ENCODE results near the gene COA3. TPM values are rescaled to one million over a fixed set of nuclear protein-coding genes. Genes with fewer than 3 reads are reported as not detected.

The COA3 gene
- total RNA-seq, 1 experiment from 2014 or later: 54.2 TPM

DNA sequence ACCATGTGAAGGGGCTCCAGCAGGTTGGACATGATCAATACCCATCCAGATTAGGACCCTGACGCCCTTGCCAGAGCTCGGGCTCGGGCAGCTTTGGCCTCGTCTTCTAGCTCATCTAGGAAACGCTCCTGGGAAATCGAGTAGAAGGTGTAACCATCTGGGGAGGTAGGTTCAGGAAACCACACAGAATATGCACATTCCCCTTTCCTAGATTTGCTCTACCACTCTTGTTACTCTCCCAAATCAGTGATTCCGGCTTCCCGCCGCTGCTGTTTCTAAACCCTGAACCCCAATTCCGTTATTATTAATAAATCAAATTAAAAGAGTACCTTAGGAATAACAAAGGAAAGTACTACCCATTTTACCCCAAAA lies 507 bp downstream of the COA3 start:
- no peak overlapping the region for H3K27ac Mint-ChIP-seq
- H3K9me3 Mint-ChIP-seq: peaks cover 6% of the 10 kb centered on the region
- POLR2A ChIA-PET: interaction anchor here (0.6 to 1.3 kb wide), 3 partner anchors 17 to 76 kb away, joined by 3 to 5 read pairs (median 3); partner anchors contain the start of genes VPS25 and WNK4
- H3K4me3 Mint-ChIP-seq: peak overlapping the region; percentile 94
- peaks cover 6% of the 10 kb centered on the region; the same call in 1 of the 2 replicates for H3K4me1 Mint-ChIP-seq
- no peak for DNase-seq (ENCODE audit: low spot score)
- TF ChIP-seq, protein P1, sequence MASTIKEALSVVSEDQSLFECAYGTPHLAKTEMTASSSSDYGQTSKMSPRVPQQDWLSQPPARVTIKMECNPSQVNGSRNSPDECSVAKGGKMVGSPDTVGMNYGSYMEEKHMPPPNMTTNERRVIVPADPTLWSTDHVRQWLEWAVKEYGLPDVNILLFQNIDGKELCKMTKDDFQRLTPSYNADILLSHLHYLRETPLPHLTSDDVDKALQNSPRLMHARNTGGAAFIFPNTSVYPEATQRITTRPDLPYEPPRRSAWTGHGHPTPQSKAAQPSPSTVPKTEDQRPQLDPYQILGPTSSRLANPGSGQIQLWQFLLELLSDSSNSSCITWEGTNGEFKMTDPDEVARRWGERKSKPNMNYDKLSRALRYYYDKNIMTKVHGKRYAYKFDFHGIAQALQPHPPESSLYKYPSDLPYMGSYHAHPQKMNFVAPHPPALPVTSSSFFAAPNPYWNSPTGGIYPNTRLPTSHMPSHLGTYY (CRISPR knock-in tag; IDR thresholded peaks at IDR 0.05): no peak
- TF ChIP-seq FOXJ3 (CRISPR knock-in tag; IDR thresholded peaks at IDR 0.05; ENCODE audit: borderline replicate concordance) (no peak), ZBTB21 (CRISPR knock-in tag; IDR thresholded peaks at IDR 0.05; ENCODE audit: borderline replicate concordance) (no peak), ESRRA (CRISPR knock-in tag; IDR thresholded peaks at IDR 0.05; ENCODE audit: borderline replicate concordance) (no peak), ZNF263 (CRISPR knock-in tag; IDR thresholded peaks at IDR 0.05; ENCODE audit: low read depth) (no peak), ZNF219 (CRISPR knock-in tag; IDR thresholded peaks at IDR 0.05; ENCODE audit: borderline replicate concordance) (no peak)
- TF ChIP-seq, protein P2, sequence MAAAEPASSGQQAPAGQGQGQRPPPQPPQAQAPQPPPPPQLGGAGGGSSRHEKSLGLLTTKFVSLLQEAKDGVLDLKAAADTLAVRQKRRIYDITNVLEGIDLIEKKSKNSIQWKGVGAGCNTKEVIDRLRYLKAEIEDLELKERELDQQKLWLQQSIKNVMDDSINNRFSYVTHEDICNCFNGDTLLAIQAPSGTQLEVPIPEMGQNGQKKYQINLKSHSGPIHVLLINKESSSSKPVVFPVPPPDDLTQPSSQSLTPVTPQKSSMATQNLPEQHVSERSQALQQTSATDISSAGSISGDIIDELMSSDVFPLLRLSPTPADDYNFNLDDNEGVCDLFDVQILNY (CRISPR knock-in tag; IDR thresholded peaks at IDR 0.05): no peak
- TF ChIP-seq, protein P3, sequence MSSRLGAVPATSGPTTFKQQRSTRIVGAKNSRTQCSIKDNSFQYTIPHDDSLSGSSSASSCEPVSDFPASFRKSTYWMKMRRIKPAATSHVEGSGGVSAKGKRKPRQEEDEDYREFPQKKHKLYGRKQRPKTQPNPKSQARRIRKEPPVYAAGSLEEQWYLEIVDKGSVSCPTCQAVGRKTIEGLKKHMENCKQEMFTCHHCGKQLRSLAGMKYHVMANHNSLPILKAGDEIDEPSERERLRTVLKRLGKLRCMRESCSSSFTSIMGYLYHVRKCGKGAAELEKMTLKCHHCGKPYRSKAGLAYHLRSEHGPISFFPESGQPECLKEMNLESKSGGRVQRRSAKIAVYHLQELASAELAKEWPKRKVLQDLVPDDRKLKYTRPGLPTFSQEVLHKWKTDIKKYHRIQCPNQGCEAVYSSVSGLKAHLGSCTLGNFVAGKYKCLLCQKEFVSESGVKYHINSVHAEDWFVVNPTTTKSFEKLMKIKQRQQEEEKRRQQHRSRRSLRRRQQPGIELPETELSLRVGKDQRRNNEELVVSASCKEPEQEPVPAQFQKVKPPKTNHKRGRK (CRISPR knock-in tag; IDR thresholded peaks at IDR 0.05; ENCODE audit: borderline replicate concordance): no peak
- peaks cover 29% of the 10 kb centered on the region for H3K27me3 Mint-ChIP-seq (ENCODE audit: low read depth)
- CTCF ChIA-PET: interaction anchor here (0.6 to 2.2 kb wide), 8 partner anchors 22 to 299 kb away, joined by 3 to 19 read pairs (median 4); partner anchors contain the start of genes BECN1, PLEKHH3 and RAMP2
- peaks cover 8% of the 10 kb centered on the region for H3K36me3 Mint-ChIP-seq
- no peak for ATAC-seq

DNA sequence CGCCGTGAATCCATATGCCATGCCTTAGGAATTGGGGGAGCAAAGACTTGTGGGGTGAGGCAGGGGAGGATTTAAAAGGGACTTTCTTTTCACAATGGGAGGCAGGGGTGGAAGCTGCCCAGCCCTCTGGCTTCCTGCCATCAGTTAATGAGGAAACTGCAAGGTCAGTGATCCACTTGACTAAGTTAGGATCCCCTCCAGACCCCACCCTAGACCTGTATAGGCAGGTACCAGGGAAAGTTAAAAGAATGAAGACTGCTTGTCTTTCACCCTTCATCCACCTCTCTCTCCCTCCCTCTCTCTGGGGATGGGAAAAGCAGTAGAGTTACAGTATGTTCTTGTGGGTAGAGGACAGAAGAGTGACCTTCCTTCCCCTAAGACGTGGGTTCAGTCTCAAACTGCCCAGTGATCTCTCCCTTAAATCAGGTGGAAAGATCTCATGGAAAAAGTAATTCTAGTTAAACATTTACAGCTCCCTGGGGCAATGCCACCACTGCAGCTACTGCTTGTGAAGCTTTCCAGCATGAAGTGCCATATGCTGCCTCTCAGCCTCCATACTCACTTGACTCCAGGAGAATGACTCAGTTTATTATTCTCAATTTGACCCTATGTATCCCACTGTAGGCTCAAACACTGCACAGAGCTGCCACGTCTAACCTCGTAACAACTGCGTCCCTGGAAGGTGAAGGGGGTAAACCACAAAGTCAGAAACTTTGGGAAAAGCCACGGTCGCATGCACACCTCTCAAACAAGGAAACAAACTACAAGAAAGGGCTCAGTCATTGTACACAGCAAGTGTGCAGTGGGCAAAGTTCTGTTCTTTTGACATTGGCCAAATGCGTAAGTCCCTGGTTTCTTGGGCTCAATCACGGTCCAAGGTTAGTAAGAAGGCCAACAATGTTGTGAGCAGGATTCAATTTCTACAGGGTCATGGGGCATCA lies 1.2 kb downstream of the COA3 start:
- H3K9me3 Mint-ChIP-seq: peaks cover 6% of the 10 kb centered on the region
- DNase-seq (ENCODE audit: low spot score) (no peak), ATAC-seq (no peak)
- TF ChIP-seq, protein P4, sequence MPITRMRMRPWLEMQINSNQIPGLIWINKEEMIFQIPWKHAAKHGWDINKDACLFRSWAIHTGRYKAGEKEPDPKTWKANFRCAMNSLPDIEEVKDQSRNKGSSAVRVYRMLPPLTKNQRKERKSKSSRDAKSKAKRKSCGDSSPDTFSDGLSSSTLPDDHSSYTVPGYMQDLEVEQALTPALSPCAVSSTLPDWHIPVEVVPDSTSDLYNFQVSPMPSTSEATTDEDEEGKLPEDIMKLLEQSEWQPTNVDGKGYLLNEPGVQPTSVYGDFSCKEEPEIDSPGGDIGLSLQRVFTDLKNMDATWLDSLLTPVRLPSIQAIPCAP (CRISPR knock-in tag; IDR thresholded peaks at IDR 0.05): no peak
- TF ChIP-seq, protein P5, sequence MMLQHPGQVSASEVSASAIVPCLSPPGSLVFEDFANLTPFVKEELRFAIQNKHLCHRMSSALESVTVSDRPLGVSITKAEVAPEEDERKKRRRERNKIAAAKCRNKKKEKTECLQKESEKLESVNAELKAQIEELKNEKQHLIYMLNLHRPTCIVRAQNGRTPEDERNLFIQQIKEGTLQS (CRISPR knock-in tag; conservative IDR thresholded peaks at IDR 0.05): no peak
- TF ChIP-seq, protein P6, sequence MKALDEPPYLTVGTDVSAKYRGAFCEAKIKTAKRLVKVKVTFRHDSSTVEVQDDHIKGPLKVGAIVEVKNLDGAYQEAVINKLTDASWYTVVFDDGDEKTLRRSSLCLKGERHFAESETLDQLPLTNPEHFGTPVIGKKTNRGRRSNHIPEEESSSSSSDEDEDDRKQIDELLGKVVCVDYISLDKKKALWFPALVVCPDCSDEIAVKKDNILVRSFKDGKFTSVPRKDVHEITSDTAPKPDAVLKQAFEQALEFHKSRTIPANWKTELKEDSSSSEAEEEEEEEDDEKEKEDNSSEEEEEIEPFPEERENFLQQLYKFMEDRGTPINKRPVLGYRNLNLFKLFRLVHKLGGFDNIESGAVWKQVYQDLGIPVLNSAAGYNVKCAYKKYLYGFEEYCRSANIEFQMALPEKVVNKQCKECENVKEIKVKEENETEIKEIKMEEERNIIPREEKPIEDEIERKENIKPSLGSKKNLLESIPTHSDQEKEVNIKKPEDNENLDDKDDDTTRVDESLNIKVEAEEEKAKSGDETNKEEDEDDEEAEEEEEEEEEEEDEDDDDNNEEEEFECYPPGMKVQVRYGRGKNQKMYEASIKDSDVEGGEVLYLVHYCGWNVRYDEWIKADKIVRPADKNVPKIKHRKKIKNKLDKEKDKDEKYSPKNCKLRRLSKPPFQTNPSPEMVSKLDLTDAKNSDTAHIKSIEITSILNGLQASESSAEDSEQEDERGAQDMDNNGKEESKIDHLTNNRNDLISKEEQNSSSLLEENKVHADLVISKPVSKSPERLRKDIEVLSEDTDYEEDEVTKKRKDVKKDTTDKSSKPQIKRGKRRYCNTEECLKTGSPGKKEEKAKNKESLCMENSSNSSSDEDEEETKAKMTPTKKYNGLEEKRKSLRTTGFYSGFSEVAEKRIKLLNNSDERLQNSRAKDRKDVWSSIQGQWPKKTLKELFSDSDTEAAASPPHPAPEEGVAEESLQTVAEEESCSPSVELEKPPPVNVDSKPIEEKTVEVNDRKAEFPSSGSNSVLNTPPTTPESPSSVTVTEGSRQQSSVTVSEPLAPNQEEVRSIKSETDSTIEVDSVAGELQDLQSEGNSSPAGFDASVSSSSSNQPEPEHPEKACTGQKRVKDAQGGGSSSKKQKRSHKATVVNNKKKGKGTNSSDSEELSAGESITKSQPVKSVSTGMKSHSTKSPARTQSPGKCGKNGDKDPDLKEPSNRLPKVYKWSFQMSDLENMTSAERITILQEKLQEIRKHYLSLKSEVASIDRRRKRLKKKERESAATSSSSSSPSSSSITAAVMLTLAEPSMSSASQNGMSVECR (CRISPR knock-in tag; IDR thresholded peaks at IDR 0.05; ENCODE audit: borderline replicate concordance): no peak
- TF ChIP-seq, protein P7, sequence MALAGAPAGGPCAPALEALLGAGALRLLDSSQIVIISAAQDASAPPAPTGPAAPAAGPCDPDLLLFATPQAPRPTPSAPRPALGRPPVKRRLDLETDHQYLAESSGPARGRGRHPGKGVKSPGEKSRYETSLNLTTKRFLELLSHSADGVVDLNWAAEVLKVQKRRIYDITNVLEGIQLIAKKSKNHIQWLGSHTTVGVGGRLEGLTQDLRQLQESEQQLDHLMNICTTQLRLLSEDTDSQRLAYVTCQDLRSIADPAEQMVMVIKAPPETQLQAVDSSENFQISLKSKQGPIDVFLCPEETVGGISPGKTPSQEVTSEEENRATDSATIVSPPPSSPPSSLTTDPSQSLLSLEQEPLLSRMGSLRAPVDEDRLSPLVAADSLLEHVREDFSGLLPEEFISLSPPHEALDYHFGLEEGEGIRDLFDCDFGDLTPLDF (CRISPR knock-in tag; IDR thresholded peaks at IDR 0.05): no peak
- TF ChIP-seq, protein P8, sequence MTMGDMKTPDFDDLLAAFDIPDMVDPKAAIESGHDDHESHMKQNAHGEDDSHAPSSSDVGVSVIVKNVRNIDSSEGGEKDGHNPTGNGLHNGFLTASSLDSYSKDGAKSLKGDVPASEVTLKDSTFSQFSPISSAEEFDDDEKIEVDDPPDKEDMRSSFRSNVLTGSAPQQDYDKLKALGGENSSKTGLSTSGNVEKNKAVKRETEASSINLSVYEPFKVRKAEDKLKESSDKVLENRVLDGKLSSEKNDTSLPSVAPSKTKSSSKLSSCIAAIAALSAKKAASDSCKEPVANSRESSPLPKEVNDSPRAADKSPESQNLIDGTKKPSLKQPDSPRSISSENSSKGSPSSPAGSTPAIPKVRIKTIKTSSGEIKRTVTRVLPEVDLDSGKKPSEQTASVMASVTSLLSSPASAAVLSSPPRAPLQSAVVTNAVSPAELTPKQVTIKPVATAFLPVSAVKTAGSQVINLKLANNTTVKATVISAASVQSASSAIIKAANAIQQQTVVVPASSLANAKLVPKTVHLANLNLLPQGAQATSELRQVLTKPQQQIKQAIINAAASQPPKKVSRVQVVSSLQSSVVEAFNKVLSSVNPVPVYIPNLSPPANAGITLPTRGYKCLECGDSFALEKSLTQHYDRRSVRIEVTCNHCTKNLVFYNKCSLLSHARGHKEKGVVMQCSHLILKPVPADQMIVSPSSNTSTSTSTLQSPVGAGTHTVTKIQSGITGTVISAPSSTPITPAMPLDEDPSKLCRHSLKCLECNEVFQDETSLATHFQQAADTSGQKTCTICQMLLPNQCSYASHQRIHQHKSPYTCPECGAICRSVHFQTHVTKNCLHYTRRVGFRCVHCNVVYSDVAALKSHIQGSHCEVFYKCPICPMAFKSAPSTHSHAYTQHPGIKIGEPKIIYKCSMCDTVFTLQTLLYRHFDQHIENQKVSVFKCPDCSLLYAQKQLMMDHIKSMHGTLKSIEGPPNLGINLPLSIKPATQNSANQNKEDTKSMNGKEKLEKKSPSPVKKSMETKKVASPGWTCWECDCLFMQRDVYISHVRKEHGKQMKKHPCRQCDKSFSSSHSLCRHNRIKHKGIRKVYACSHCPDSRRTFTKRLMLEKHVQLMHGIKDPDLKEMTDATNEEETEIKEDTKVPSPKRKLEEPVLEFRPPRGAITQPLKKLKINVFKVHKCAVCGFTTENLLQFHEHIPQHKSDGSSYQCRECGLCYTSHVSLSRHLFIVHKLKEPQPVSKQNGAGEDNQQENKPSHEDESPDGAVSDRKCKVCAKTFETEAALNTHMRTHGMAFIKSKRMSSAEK (CRISPR knock-in tag; IDR thresholded peaks at IDR 0.05; ENCODE audit: borderline replicate concordance): no peak
- TF ChIP-seq SOX15 (CRISPR knock-in tag; IDR thresholded peaks at IDR 0.05): no peak
- TF ChIP-seq FOXJ3 (CRISPR knock-in tag; IDR thresholded peaks at IDR 0.05; ENCODE audit: borderline replicate concordance): no peak
- TF ChIP-seq FOXP1 (CRISPR knock-in tag; IDR thresholded peaks at IDR 0.05; ENCODE audit: borderline replicate concordance): no peak
- no peak for TF ChIP-seq SMAD4 (CRISPR knock-in tag; IDR thresholded peaks at IDR 0.05)
- H3K27ac Mint-ChIP-seq: no peak overlapping the region
- peaks cover 6% of the 10 kb centered on the region; the same call in 1 of the 2 replicates for H3K4me1 Mint-ChIP-seq
- peak overlapping the region; percentile 94 for H3K4me3 Mint-ChIP-seq
- H3K27me3 Mint-ChIP-seq (ENCODE audit: low read depth): peaks cover 25% of the 10 kb centered on the region
- ChIA-PET POLR2A (interaction anchor here (0.6 to 1.2 kb wide), 2 partner anchors 17 to 76 kb away, joined by 3 read pairs; partner anchors contain the start of gene WNK4), CTCF (interaction anchor here (0.5 to 2.2 kb wide), 4 partner anchors 23 to 240 kb away, joined by 5 to 19 read pairs (median 13); partner anchors contain the start of gene BECN1)
- peaks cover 8% of the 10 kb centered on the region for H3K36me3 Mint-ChIP-seq
